Hepatocyte (in vitro differentiated cells): ENCODE data around the gene TXNDC11.

ENCODE experiments used
- EZH2 ChIP-seq: fragments of 200-600 bp; sonication (generic); IDR thresholded peaks from 2 replicates; pipeline ENCODE4 v1.6.1; 2016; ENCODE audit warnings: antibody characterized with exemption, mild to moderate bottlenecking, borderline replicate concordance
- TF ChIP-seq, protein P1 (sequence below): fragments of 200-600 bp; sonication (generic); IDR thresholded peaks from 2 replicates; pipeline ENCODE4 v1.5.1; 2016; ENCODE audit warnings: antibody characterized with exemption, mild to moderate bottlenecking; ENCODE audit not compliant: poor library complexity

GRCh38 chr16:11783319-11784037, 40.8 kb upstream of the TXNDC11 start:
- no peak for TF ChIP-seq EZH2
- TF ChIP-seq, protein P1, sequence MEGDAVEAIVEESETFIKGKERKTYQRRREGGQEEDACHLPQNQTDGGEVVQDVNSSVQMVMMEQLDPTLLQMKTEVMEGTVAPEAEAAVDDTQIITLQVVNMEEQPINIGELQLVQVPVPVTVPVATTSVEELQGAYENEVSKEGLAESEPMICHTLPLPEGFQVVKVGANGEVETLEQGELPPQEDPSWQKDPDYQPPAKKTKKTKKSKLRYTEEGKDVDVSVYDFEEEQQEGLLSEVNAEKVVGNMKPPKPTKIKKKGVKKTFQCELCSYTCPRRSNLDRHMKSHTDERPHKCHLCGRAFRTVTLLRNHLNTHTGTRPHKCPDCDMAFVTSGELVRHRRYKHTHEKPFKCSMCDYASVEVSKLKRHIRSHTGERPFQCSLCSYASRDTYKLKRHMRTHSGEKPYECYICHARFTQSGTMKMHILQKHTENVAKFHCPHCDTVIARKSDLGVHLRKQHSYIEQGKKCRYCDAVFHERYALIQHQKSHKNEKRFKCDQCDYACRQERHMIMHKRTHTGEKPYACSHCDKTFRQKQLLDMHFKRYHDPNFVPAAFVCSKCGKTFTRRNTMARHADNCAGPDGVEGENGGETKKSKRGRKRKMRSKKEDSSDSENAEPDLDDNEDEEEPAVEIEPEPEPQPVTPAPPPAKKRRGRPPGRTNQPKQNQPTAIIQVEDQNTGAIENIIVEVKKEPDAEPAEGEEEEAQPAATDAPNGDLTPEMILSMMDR: no peak
